Urinary bladder (tissue), 4 donors: ENCODE data around the gene MUL1. TPM values are rescaled to one million over a fixed set of nuclear protein-coding genes. Genes with fewer than 3 reads are reported as not detected.

Source experiments
- DNase-seq: peaks from one replicate; pipeline ENCODE4 v3.0.0-alpha.2; 2015; ENCODE audit errors: extremely low spot score
- H3K27ac ChIP-seq: one replicate; pipeline ENCODE4 v1.5.1; 2013; ENCODE audit warnings: low read depth, mild to moderate bottlenecking, moderate library complexity
- H3K36me3 ChIP-seq: one replicate; pipeline ENCODE4 v1.6.1; 2013; ENCODE audit warnings: mild to moderate bottlenecking, moderate library complexity; ENCODE audit not compliant: insufficient read depth
- H3K4me1 ChIP-seq: one replicate; pipeline ENCODE4 v1.6.1; 2013; ENCODE audit warnings: mild to moderate bottlenecking, moderate library complexity; ENCODE audit not compliant: insufficient read depth
- H3K4me3 ChIP-seq: one replicate; pipeline ENCODE4 v1.5.1; 2013; ENCODE audit warnings: low read depth, low read length
- WGBS: extraction: QIAGEN DNeasy Blood & Tissue Kit; methylation state at CpG from one replicate; pipeline ENCODE4 v1.1.7; 2013; 5-methylcytosine and 5-hydroxymethylcytosine counted together
- polyA plus RNA-seq: library from polyadenylated mRNA; stranded (reverse); fragments of 200-250 nt; gene quantifications from one replicate; pipeline ENCODE4 v1.2.3, GENCODE V29; 2013
- total RNA-seq: library from RNA; depleted of rRNA; stranded (reverse); fragments of >200 nt; gene quantifications from one replicate; pipeline ENCODE4 v1.2.3, GENCODE V29; 2014
- donor health status: healthy with polysubstance abuse.
- donor health status: healthy.

Gene MUL1
- total and polyA plus RNA-seq, 2 donors = 13.9 to 36.5 TPM

- no peak overlapping the region for H3K4me3 ChIP-seq
- H3K27ac ChIP-seq = no peak overlapping the region
- no peaks in the 10 kb centered on the region for H3K36me3 ChIP-seq
- 32% methylated on average over 10 of the region's 10 CpGs for WGBS
- DNase-seq = no peak
- H3K4me1 ChIP-seq = no peaks in the 10 kb centered on the region
Observed at GRCh38 chr1:20477348-20478056, 30.4 kb downstream of the MUL1 start.

- no peak for DNase-seq
- 21% methylated on average over 33 of the region's 33 CpGs for WGBS
Observed at GRCh38 chr1:20476265-20477038, 31.5 kb downstream of the MUL1 start.

GRCh38 chr1:20474996-20475395 is 33.0 kb downstream of the MUL1 start:
- H3K4me3 ChIP-seq = no peak overlapping the region
- H3K27ac ChIP-seq = no peak overlapping the region
- 62% methylated on average over 7 of the region's 7 CpGs for WGBS
- H3K4me1 ChIP-seq = no peaks in the 10 kb centered on the region
- no peak for DNase-seq
- H3K36me3 ChIP-seq = no peaks in the 10 kb centered on the region

More at GRCh38 chr1:20476265-20477038, 31.5 kb downstream of the MUL1 start:
- H3K4me1 ChIP-seq = no peaks in the 10 kb centered on the region
- no peaks in the 10 kb centered on the region for H3K36me3 ChIP-seq
- no peak overlapping the region for H3K27ac ChIP-seq
- no peak overlapping the region for H3K4me3 ChIP-seq

GRCh38 chr1:20474333-20474975 is 33.5 kb downstream of the MUL1 start:
- 81% methylated on average over 2 of the region's 2 CpGs for WGBS
- no peak overlapping the region for H3K27ac ChIP-seq
- H3K4me1 ChIP-seq = no peaks in the 10 kb centered on the region
- DNase-seq = no peak
- H3K36me3 ChIP-seq = no peaks in the 10 kb centered on the region
- H3K4me3 ChIP-seq = no peak overlapping the region

- no peak for DNase-seq
- H3K27ac ChIP-seq = no peak overlapping the region
- H3K4me1 ChIP-seq = no peaks in the 10 kb centered on the region
- 93% methylated on average over 4 of the region's 4 CpGs for WGBS
- no peak overlapping the region for H3K4me3 ChIP-seq
- H3K36me3 ChIP-seq = no peaks in the 10 kb centered on the region
Observed at GRCh38 chr1:20473894-20474293, 34.1 kb downstream of the MUL1 start.

- no peak for DNase-seq
- no peaks in the 10 kb centered on the region for H3K36me3 ChIP-seq
- H3K27ac ChIP-seq = no peak overlapping the region
- H3K4me3 ChIP-seq = no peak overlapping the region
- H3K4me1 ChIP-seq = no peaks in the 10 kb centered on the region
- WGBS = 33% methylated on average over 28 of the region's 28 CpGs
Observed at GRCh38 chr1:20472860-20473711, 34.9 kb downstream of the MUL1 start.

GRCh38 chr1:20472121-20472520 is 35.8 kb downstream of the MUL1 start:
- Histone ChIP-seq H3K36me3 (no peaks in the 10 kb centered on the region), H3K27ac (no peak overlapping the region), H3K4me1 (no peaks in the 10 kb centered on the region), H3K4me3 (no peak overlapping the region)
- DNase-seq = no peak
- 90% methylated on average over 4 of the region's 4 CpGs for WGBS

GRCh38 chr1:20470194-20470593 is 37.8 kb downstream of the MUL1 start:
- Histone ChIP-seq H3K36me3 (no peaks in the 10 kb centered on the region), H3K4me3 (no peak overlapping the region), H3K4me1 (no peaks in the 10 kb centered on the region), H3K27ac (no peak overlapping the region)
- no peak for DNase-seq
- 58% methylated on average over 3 of the region's 3 CpGs for WGBS

GRCh38 chr1:20469406-20470076 is 38.4 kb downstream of the MUL1 start:
- Histone ChIP-seq H3K4me3 (no peak overlapping the region), H3K4me1 (no peaks in the 10 kb centered on the region), H3K36me3 (no peaks in the 10 kb centered on the region), H3K27ac (no peak overlapping the region)
- 91% methylated on average over 1 of the region's 1 CpG for WGBS
- DNase-seq = no peak

GRCh38 chr1:20466273-20466672 is 41.7 kb downstream of the MUL1 start:
- DNase-seq = no peak
- no peak overlapping the region for H3K4me3 ChIP-seq
- H3K4me1 ChIP-seq = no peaks in the 10 kb centered on the region
- WGBS = 74% methylated on average over 9 of the region's 9 CpGs
- H3K27ac ChIP-seq = no peak overlapping the region
- H3K36me3 ChIP-seq = no peaks in the 10 kb centered on the region

- no peak overlapping the region for H3K4me3 ChIP-seq
- no peak overlapping the region for H3K27ac ChIP-seq
- H3K36me3 ChIP-seq = no peaks in the 10 kb centered on the region
- WGBS = 66% methylated on average over 5 of the region's 5 CpGs
- no peak for DNase-seq
- no peaks in the 10 kb centered on the region for H3K4me1 ChIP-seq
Observed at GRCh38 chr1:20465187-20465586, 42.8 kb downstream of the MUL1 start.

- no peak overlapping the region for H3K27ac ChIP-seq
- WGBS = 82% methylated on average over 1 of the region's 1 CpG
- no peak for DNase-seq
- no peaks in the 10 kb centered on the region for H3K36me3 ChIP-seq
- no peaks in the 10 kb centered on the region for H3K4me1 ChIP-seq
- no peak overlapping the region for H3K4me3 ChIP-seq
Observed at GRCh38 chr1:20463502-20463901, 44.4 kb downstream of the MUL1 start.

GRCh38 chr1:20462397-20462796 is 45.6 kb downstream of the MUL1 start:
- Histone ChIP-seq H3K4me3 (no peak overlapping the region), H3K27ac (no peak overlapping the region), H3K4me1 (no peaks in the 10 kb centered on the region), H3K36me3 (no peaks in the 10 kb centered on the region)
- WGBS = 86% methylated on average over 3 of the region's 3 CpGs
- no peak for DNase-seq
